ENCODE data around the gene MTA1.

The MTA1 gene

GRCh38 chr14:105420101-105420973 is 710 bp downstream of the MTA1 start:
- H3K27me3 Mint-ChIP-seq: peaks cover 22% of the 10 kb centered on the region
- H3K4me3 Mint-ChIP-seq: peak overlapping the region; percentile 93
- peak overlapping the region; percentile 82 for H3K27ac Mint-ChIP-seq
- H3K4me1 Mint-ChIP-seq (ENCODE audit: low read depth): peaks cover 36% of the 10 kb centered on the region
- H3K36me3 Mint-ChIP-seq (ENCODE audit: low read depth): peaks cover 37% of the 10 kb centered on the region
- intact Hi-C loops (cut with micrococcal nuclease): no loop called here
- no peaks in the 10 kb centered on the region for H3K9me3 Mint-ChIP-seq

GRCh38 chr14:105420974-105421674 is 1.5 kb downstream of the MTA1 start:
- peak overlapping the region; percentile 93 for H3K4me3 Mint-ChIP-seq
- no peaks in the 10 kb centered on the region for H3K9me3 Mint-ChIP-seq
- H3K27ac Mint-ChIP-seq: peak overlapping the region; percentile 82
- intact Hi-C loops (cut with micrococcal nuclease): no loop called here
- peaks cover 45% of the 10 kb centered on the region for H3K36me3 Mint-ChIP-seq (ENCODE audit: low read depth)
- peaks cover 36% of the 10 kb centered on the region for H3K4me1 Mint-ChIP-seq (ENCODE audit: low read depth)
- peaks cover 20% of the 10 kb centered on the region for H3K27me3 Mint-ChIP-seq

- H3K36me3 Mint-ChIP-seq (ENCODE audit: low read depth): peaks cover 53% of the 10 kb centered on the region
- H3K27ac Mint-ChIP-seq: peak overlapping the region; percentile 45
- H3K4me3 Mint-ChIP-seq: peak overlapping the region; percentile 93
- H3K4me1 Mint-ChIP-seq (ENCODE audit: low read depth): peaks cover 36% of the 10 kb centered on the region
- intact Hi-C loops (cut with micrococcal nuclease): no loop called here
- peaks cover 17% of the 10 kb centered on the region for H3K27me3 Mint-ChIP-seq
- no peaks in the 10 kb centered on the region for H3K9me3 Mint-ChIP-seq
These were observed 2.3 kb downstream of the MTA1 start for GRCh38 chr14:105421723-105422615.

GRCh38 chr14:105422695-105423487 is 3.3 kb downstream of the MTA1 start:
- peaks cover 36% of the 10 kb centered on the region for H3K4me1 Mint-ChIP-seq (ENCODE audit: low read depth)
- H3K9me3 Mint-ChIP-seq: no peaks in the 10 kb centered on the region
- peak overlapping the region; percentile 45 for H3K27ac Mint-ChIP-seq
- peaks cover 58% of the 10 kb centered on the region for H3K36me3 Mint-ChIP-seq (ENCODE audit: low read depth)
- H3K27me3 Mint-ChIP-seq: peaks cover 11% of the 10 kb centered on the region
- no peak overlapping the region for H3K4me3 Mint-ChIP-seq
- intact Hi-C loops (cut with micrococcal nuclease): no loop called here

- H3K9me3 Mint-ChIP-seq: no peaks in the 10 kb centered on the region
- no peak overlapping the region for H3K27ac Mint-ChIP-seq
- peaks cover 5% of the 10 kb centered on the region for H3K27me3 Mint-ChIP-seq
- H3K36me3 Mint-ChIP-seq (ENCODE audit: low read depth): peaks cover 63% of the 10 kb centered on the region
- H3K4me1 Mint-ChIP-seq (ENCODE audit: low read depth): peaks cover 38% of the 10 kb centered on the region
- intact Hi-C loops (cut with micrococcal nuclease): no loop called here
- no peak overlapping the region for H3K4me3 Mint-ChIP-seq
These were observed 4.0 kb downstream of the MTA1 start for GRCh38 chr14:105423488-105424195.

- no peak overlapping the region for H3K4me3 Mint-ChIP-seq
- intact Hi-C loops (cut with micrococcal nuclease): no loop called here
- H3K36me3 Mint-ChIP-seq (ENCODE audit: low read depth): peaks cover 70% of the 10 kb centered on the region
- no peak overlapping the region for H3K27ac Mint-ChIP-seq
- no peaks in the 10 kb centered on the region for H3K9me3 Mint-ChIP-seq
- H3K4me1 Mint-ChIP-seq (ENCODE audit: low read depth): peaks cover 30% of the 10 kb centered on the region
- H3K27me3 Mint-ChIP-seq: no peaks in the 10 kb centered on the region
These were observed 5.2 kb downstream of the MTA1 start for GRCh38 chr14:105424861-105425260.

GRCh38 chr14:105425823-105426247 is 6.2 kb downstream of the MTA1 start:
- Mint-ChIP-seq H3K36me3 (ENCODE audit: low read depth) (peaks cover 76% of the 10 kb centered on the region), H3K27me3 (no peaks in the 10 kb centered on the region), H3K4me1 (ENCODE audit: low read depth) (peaks cover 27% of the 10 kb centered on the region), H3K9me3 (no peaks in the 10 kb centered on the region), H3K27ac (no peak overlapping the region), H3K4me3 (no peak overlapping the region)
- intact Hi-C loops (cut with micrococcal nuclease): no loop called here

- no peak overlapping the region for H3K27ac Mint-ChIP-seq
- no peaks in the 10 kb centered on the region for H3K9me3 Mint-ChIP-seq
These were observed 6.9 kb downstream of the MTA1 start for GRCh38 chr14:105426416-105427130.

GRCh38 chr14:105427412-105427811 is 7.8 kb downstream of the MTA1 start:
- peaks cover 68% of the 10 kb centered on the region for H3K36me3 Mint-ChIP-seq (ENCODE audit: low read depth)
- peaks cover 11% of the 10 kb centered on the region for H3K4me1 Mint-ChIP-seq (ENCODE audit: low read depth)
- H3K27ac Mint-ChIP-seq: no peak overlapping the region
- H3K9me3 Mint-ChIP-seq: no peaks in the 10 kb centered on the region
- intact Hi-C loops (cut with micrococcal nuclease): no loop called here
- no peaks in the 10 kb centered on the region for H3K27me3 Mint-ChIP-seq
- H3K4me3 Mint-ChIP-seq: no peak overlapping the region

More at GRCh38 chr14:105426416-105427130, 6.9 kb downstream of the MTA1 start:
- peaks cover 76% of the 10 kb centered on the region for H3K36me3 Mint-ChIP-seq (ENCODE audit: low read depth)
- no peaks in the 10 kb centered on the region for H3K27me3 Mint-ChIP-seq
- intact Hi-C loops (cut with micrococcal nuclease): no loop called here
- peaks cover 20% of the 10 kb centered on the region for H3K4me1 Mint-ChIP-seq (ENCODE audit: low read depth)
- no peak overlapping the region for H3K4me3 Mint-ChIP-seq

GRCh38 chr14:105427936-105428485 is 8.4 kb downstream of the MTA1 start:
- Mint-ChIP-seq H3K4me3 (no peak overlapping the region), H3K36me3 (ENCODE audit: low read depth) (peaks cover 68% of the 10 kb centered on the region), H3K9me3 (no peaks in the 10 kb centered on the region), H3K27me3 (no peaks in the 10 kb centered on the region), H3K27ac (no peak overlapping the region), H3K4me1 (ENCODE audit: low read depth) (peaks cover 5% of the 10 kb centered on the region)
- intact Hi-C loops (cut with micrococcal nuclease): no loop called here

GRCh38 chr14:105430042-105430441 is 10.4 kb downstream of the MTA1 start:
- Mint-ChIP-seq H3K36me3 (ENCODE audit: low read depth) (peaks cover 51% of the 10 kb centered on the region), H3K9me3 (no peaks in the 10 kb centered on the region), H3K4me1 (ENCODE audit: low read depth) (peaks cover 11% of the 10 kb centered on the region), H3K27me3 (no peaks in the 10 kb centered on the region), H3K4me3 (no peak overlapping the region), H3K27ac (no peak overlapping the region)
- intact Hi-C loops (cut with micrococcal nuclease): no loop called here

- Mint-ChIP-seq H3K36me3 (ENCODE audit: low read depth) (peaks cover 46% of the 10 kb centered on the region), H3K27ac (no peak overlapping the region), H3K4me1 (ENCODE audit: low read depth) (peaks cover 11% of the 10 kb centered on the region), H3K4me3 (no peak overlapping the region), H3K27me3 (no peaks in the 10 kb centered on the region), H3K9me3 (no peaks in the 10 kb centered on the region)
- intact Hi-C loops (cut with micrococcal nuclease): no loop called here
These were observed 10.9 kb downstream of the MTA1 start for GRCh38 chr14:105430565-105430964.
